Gastroesophageal sphincter (tissue), 4 donors: ENCODE measurements around the gene TBC1D32. TPM values are rescaled to one million over a fixed set of nuclear protein-coding genes. Genes with fewer than 3 reads are reported as not detected.
A peak's percentile ranks its signal among the peaks of the same experiment; 100 is the strongest.
"Not testable (repeated sequence)": the region's sequence is repeated elsewhere in the genome, so short reads cannot be mapped to it uniquely, and the experiment has no call there.

Experiments used
- ATAC-seq: fragments of 150-250 bp; one replicate; pipeline ENCODE4 v1.9.1; 2016; ENCODE audit warnings: mild to moderate bottlenecking, moderate library complexity
- H3K27ac ChIP-seq, 4 donors: fragments of 200-600 bp; sonication (generic) in 3 of 4; 1 replicate in 3 of 4; 2 replicates in 1 of 4; pipeline ENCODE4 v1.5.1; 2016 to 2019
- H3K27me3 ChIP-seq: fragments of 200-600 bp; sonication (generic); one replicate; pipeline ENCODE4 v1.5.1; 2019
- H3K36me3 ChIP-seq, 2 donors: fragments of 200-600 bp; sonication (generic); one replicate each; pipeline ENCODE4 v1.5.1; 2019; ENCODE audit warnings: control low read depth in 1 of 2
- H3K4me1 ChIP-seq, 3 donors: fragments of 200-600 bp; sonication (generic); 1 replicate in 2 of 3; 2 replicates in 1 of 3; pipeline ENCODE4 v1.5.1; 2016 to 2019; ENCODE audit warnings: control low read depth in 2 of 3
- H3K4me3 ChIP-seq, 2 donors: fragments of 200-600 bp; sonication (generic); one replicate each; pipeline ENCODE4 v1.5.1; 2019; ENCODE audit warnings: mild to moderate bottlenecking in 1 of 2, moderate library complexity in 1 of 2
- H3K9me3 ChIP-seq, 3 donors: fragments of 200-600 bp; sonication (generic); one replicate each; pipeline ENCODE4 v1.5.1; 2017 to 2019; ENCODE audit warnings: control low read depth in 2 of 3
- EP300 ChIP-seq: sonication (generic); formaldehyde crosslinking; IDR thresholded peaks from one replicate; pipeline ENCODE4 v1.6.1; 2017; ENCODE audit warnings: antibody characterized with exemption, mild to moderate bottlenecking
- POLR2A ChIP-seq, 2 donors: fragments of 450-650 bp; IDR thresholded peaks; one replicate each; pipeline ENCODE4 v1.6.1; 2017; ENCODE audit warnings: antibody characterized with exemption in 2 of 2, mild to moderate bottlenecking in 2 of 2, moderate library complexity in 1 of 2
- POLR2AphosphoS5 ChIP-seq: sonication (generic); formaldehyde crosslinking; IDR thresholded peaks from one replicate; pipeline ENCODE4 v1.6.1; 2017; ENCODE audit warnings: antibody characterized with exemption
- WGBS, 2 donors: methylation state at CpG; one replicate each; pipeline ENCODE4 v1.1.5; 2018; ENCODE audit warnings: low coverage in 1 of 2; 5-methylcytosine and 5-hydroxymethylcytosine counted together
- total RNA-seq, 4 donors: library from RNA; depleted of rRNA; stranded (reverse); fragments of >200 nt; gene quantifications; one replicate each; pipeline ENCODE4 v1.1.0, GENCODE V29; 2016
- TF ChIP-seq, protein P1 (sequence below), 4 experiments: fragments of 200-600 bp in 2 of 4; fragments of 450-650 bp in 2 of 4; sonication (generic) in 1 of 4; IDR thresholded peaks; one replicate each; pipeline ENCODE4 v1.5.1; 2017 to 2019; ENCODE audit warnings: antibody characterized with exemption in 4 of 4, mild to moderate bottlenecking in 2 of 4, moderate library complexity in 2 of 4

TBC1D32 gene
- total RNA-seq, 4 donors from 2014 or later = 1.7 to 9.7 (median 3.7) TPM

GRCh38 chr6:121086876-121087275, 247.4 kb downstream of the TBC1D32 start:
- Histone ChIP-seq H3K27ac (no peak overlapping the region), H3K9me3 (no peaks in the 10 kb centered on the region), H3K36me3 (no peaks in the 10 kb centered on the region), H3K4me1 (no peaks in the 10 kb centered on the region), H3K4me3 (no peak overlapping the region), H3K27me3 (no peaks in the 10 kb centered on the region)
- WGBS, 2 donors = 27 to 60% methylated on average over 3 of the region's 3 CpGs
- TF ChIP-seq EP300 (no peak), POLR2A (IDR thresholded peaks at IDR 0.05) (no peak), POLR2AphosphoS5 (no peak)
- TF ChIP-seq, protein P1, sequence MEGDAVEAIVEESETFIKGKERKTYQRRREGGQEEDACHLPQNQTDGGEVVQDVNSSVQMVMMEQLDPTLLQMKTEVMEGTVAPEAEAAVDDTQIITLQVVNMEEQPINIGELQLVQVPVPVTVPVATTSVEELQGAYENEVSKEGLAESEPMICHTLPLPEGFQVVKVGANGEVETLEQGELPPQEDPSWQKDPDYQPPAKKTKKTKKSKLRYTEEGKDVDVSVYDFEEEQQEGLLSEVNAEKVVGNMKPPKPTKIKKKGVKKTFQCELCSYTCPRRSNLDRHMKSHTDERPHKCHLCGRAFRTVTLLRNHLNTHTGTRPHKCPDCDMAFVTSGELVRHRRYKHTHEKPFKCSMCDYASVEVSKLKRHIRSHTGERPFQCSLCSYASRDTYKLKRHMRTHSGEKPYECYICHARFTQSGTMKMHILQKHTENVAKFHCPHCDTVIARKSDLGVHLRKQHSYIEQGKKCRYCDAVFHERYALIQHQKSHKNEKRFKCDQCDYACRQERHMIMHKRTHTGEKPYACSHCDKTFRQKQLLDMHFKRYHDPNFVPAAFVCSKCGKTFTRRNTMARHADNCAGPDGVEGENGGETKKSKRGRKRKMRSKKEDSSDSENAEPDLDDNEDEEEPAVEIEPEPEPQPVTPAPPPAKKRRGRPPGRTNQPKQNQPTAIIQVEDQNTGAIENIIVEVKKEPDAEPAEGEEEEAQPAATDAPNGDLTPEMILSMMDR (IDR thresholded peaks at IDR 0.05) = no peak
- ATAC-seq = no peak

DNA sequence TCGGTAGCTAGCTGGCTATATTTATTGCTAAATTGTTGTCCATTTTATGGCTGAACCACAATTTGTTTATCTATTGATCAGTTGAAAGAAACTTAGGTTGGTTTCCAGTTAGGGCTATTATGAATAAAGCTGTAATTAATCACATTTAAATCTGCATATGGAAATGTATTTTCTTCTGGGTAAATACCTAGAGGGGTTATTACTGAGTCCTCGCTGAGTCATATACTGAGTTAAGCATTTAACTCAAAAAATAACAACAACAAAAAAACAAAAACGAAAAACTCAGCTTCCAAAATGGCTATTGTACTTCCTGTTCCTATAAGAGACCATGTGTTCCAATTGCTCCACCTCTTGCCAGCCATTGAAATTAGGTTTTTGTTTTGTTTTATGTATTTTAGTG, 258.2 kb downstream of the TBC1D32 start:
- Histone ChIP-seq H3K9me3 (no peaks in the 10 kb centered on the region), H3K4me3 (no peak overlapping the region), H3K36me3 (no peaks in the 10 kb centered on the region), H3K27ac (no peak overlapping the region), H3K27me3 (no peaks in the 10 kb centered on the region), H3K4me1 (no peaks in the 10 kb centered on the region)
- TF ChIP-seq EP300 (no peak), POLR2A (IDR thresholded peaks at IDR 0.05) (no peak), POLR2AphosphoS5 (no peak)
- 87 to 93% methylated on average over 3 of the region's 3 CpGs for WGBS, 2 donors
- ATAC-seq = no peak

- ATAC-seq, H3K36me3 ChIP-seq, H3K27me3 ChIP-seq, H3K4me3 ChIP-seq, H3K27ac ChIP-seq, H3K9me3 ChIP-seq, H3K4me1 ChIP-seq: not testable (repeated sequence)
- whole genome bisulfite sequencing, 2 donors = 60 to 100% methylated on average over 1 of the region's 1 CpG
These were observed 265.5 kb downstream of the TBC1D32 start for GRCh38 chr6:121068749-121069148.

GRCh38 chr6:121067381-121067780, 266.9 kb downstream of the TBC1D32 start:
- Histone ChIP-seq H3K27ac (no peak overlapping the region), H3K9me3 (peaks cover 0 to 4% (median 0%) of the 10 kb centered on the region in 3 donors), H3K36me3 (no peaks in the 10 kb centered on the region), H3K4me3 (no peak overlapping the region), H3K4me1 (no peaks in the 10 kb centered on the region), H3K27me3 (no peaks in the 10 kb centered on the region)
- no peak for ATAC-seq
- TF ChIP-seq, protein P1 (IDR thresholded peaks at IDR 0.05) = no peak
- TF ChIP-seq POLR2AphosphoS5 = no peak
- no peak for TF ChIP-seq EP300
- no peak for TF ChIP-seq POLR2A (IDR thresholded peaks at IDR 0.05)

DNA sequence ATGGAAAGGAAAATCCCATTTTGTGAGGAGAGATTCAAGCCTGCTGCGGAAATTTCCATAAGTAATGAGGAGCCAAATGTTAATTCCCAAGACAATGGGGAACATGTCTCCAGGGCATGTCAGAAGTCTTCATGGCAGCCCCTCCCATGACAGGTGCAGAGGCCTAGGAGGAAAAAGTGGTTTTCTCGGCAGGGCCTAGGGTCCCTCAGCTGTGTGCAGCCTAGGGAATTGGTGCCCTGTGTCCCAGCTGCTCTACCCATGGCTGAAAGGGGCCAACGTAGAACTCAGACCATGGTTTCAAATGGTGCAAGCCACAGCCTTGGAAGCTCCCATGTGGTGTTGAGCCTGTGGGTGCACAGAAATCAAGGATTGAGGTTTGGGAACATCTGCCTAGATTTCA, 269.9 kb downstream of the TBC1D32 start:
- H3K27ac ChIP-seq = no peak overlapping the region
- TF ChIP-seq, protein P1 (IDR thresholded peaks at IDR 0.05) = no peak
- no peaks in the 10 kb centered on the region for H3K4me1 ChIP-seq
- no peak for ATAC-seq
- H3K27me3 ChIP-seq = no peaks in the 10 kb centered on the region
- peaks cover 0 to 2% (median 0%) of the 10 kb centered on the region in 3 donors for H3K9me3 ChIP-seq
- no peak overlapping the region for H3K4me3 ChIP-seq
- WGBS, 2 donors = 60 to 83% methylated on average over 1 of the region's 3 CpGs
- H3K36me3 ChIP-seq = no peaks in the 10 kb centered on the region

DNA sequence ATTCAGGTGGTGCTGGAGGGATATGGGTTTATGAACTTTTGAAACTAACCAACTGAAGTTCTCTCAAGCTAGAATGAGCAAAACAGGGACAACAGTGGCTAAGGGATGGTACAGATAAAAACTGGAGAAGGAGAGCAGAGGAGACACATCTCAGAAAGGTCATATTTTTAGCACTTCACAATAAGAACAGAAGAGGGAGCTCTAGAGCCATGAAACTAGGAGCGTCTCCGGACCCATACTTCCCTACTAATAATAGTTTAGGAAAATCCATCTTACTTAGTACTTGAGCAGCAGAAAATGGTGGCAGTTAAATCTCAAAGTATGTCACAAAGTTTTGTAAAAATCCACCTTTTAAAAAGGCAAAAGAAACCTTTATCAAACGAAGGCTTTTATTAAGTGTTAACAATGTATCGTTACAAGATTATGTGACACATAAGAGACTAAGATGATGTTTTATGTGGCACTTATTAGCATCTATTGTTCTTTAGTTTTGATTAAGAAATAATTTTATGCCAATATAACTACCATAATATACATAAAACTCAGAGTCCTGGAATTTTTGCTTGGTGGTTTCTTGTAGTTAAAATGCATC, 278.6 kb downstream of the TBC1D32 start:
- H3K9me3 ChIP-seq = no peaks in the 10 kb centered on the region
- WGBS, 2 donors = 38 to 39% methylated on average over 4 of the region's 4 CpGs
- H3K4me1 ChIP-seq = no peaks in the 10 kb centered on the region
- H3K36me3 ChIP-seq = no peaks in the 10 kb centered on the region
- no peak overlapping the region for H3K4me3 ChIP-seq
- no peak overlapping the region for H3K27ac ChIP-seq
- H3K27me3 ChIP-seq = no peaks in the 10 kb centered on the region
- TF ChIP-seq POLR2A (IDR thresholded peaks at IDR 0.05) (no peak), POLR2AphosphoS5 (no peak), EP300 (no peak)
- TF ChIP-seq, protein P1 (IDR thresholded peaks at IDR 0.05) = peak; percentile 37 to 61 (median 50)
- ATAC-seq = peak; percentile 36

GRCh38 chr6:121048593-121048992, 285.7 kb downstream of the TBC1D32 start:
- not testable (repeated sequence) for H3K4me3 ChIP-seq, H3K36me3 ChIP-seq, H3K27me3 ChIP-seq, ATAC-seq, H3K27ac ChIP-seq, H3K4me1 ChIP-seq, H3K9me3 ChIP-seq
- WGBS, 2 donors = 64 to 100% methylated on average over 2 to 4 of the region's 4 CpGs

DNA sequence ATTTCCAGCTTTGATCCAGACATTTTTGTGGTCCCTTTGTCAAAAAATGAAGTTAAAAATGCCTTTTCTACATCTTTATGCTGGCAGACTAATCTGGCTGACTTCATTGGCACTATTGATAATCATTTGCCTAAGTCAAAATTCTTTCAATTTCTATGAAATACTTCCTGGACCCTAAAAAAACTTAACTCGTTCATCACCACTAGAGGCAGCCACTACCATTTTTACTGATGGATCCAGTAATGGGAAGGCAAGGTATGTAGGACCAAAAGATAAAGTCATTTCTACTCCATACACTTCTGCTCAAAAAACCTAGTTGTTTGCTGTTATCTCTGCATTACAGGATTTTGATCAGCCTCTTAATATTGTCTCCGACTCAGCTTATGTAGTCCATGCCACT, 289.4 kb downstream of the TBC1D32 start:
- H3K36me3 ChIP-seq, H3K9me3 ChIP-seq, ATAC-seq, H3K4me3 ChIP-seq, H3K4me1 ChIP-seq, H3K27me3 ChIP-seq, H3K27ac ChIP-seq: not testable (repeated sequence)
- 82 to 100% methylated on average over 2 of the region's 2 CpGs for WGBS, 2 donors

DNA sequence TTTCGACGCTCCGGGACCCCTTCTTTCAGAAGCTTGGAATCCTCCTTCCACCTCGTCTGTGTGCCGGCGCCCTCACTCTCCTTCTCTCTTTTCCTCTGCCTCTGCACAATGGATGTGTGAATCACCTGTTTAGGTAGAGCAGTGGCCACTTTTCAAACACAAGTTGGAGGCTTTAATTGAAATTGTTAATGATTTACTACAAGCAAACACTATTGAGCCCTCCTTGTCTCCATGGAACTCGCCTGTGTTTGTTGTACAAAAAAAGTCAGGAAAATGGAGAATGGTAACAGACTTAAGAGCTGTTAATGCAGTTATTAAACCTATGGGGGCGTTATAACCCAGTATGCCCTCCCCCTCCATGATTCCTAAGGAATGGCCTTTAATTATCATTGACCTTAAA, 290.6 kb downstream of the TBC1D32 start:
- 83 to 84% methylated on average over 6 to 8 of the region's 8 CpGs for WGBS, 2 donors
- ATAC-seq, H3K4me3 ChIP-seq, H3K9me3 ChIP-seq, H3K27me3 ChIP-seq, H3K27ac ChIP-seq, H3K4me1 ChIP-seq, H3K36me3 ChIP-seq: not testable (repeated sequence)
